ENCODE results near the gene CORO6.

Gene CORO6

DNA sequence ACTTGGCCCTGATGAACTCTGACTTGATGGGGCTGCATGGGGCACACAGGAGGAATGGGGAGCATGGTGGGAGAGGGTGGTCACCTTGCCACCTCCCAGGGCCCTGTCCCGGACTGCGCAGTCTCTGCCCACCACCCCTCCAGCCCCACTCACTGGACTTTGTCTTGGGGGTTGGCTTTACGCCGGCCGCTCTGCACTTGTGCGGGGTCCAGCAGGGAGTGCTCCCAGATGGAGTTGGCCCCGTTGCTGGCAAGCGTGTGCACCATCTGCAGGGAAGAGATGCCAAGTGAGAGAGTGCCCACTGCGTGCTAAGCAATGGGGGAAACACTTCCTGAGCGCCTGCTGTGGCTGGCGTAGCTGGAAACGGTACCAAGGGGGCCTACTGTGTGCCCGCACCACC is 39.9 kb downstream of the CORO6 start:
- Histone ChIP-seq H4K20me1 (ENCODE audit: insufficient read depth, low read length) (no peaks in the 10 kb centered on the region), H3K9me3 (ENCODE audit: low read length) (no peaks in the 10 kb centered on the region), H3K27ac (ENCODE audit: low read depth, low read length, poor library complexity, severe bottlenecking) (no peak overlapping the region), H3K79me2 (ENCODE audit: insufficient read depth, low read length) (0 out of 2 replicates have a peak, but pooled peaks cover 6% of the 10 kb centered on the region), H3F3A (ENCODE audit: insufficient read depth, low read length) (no peaks in the 10 kb centered on the region), H3K27me3 (ENCODE audit: insufficient read depth, low read length) (no peaks in the 10 kb centered on the region), H3K9ac (ENCODE audit: low read length) (no peak overlapping the region), H3K4me3 (ENCODE audit: low read depth, low read length, poor library complexity, severe bottlenecking) (no peak overlapping the region), H2AFZ (ENCODE audit: low read length) (no peak overlapping the region), H3K36me3 (ENCODE audit: insufficient read depth, low read length) (peaks cover 44% of the 10 kb centered on the region), H3K4me1 (ENCODE audit: insufficient read depth, low read length, severe bottlenecking) (peaks cover 44% of the 10 kb centered on the region), H3K4me2 (ENCODE audit: low read length) (no peak overlapping the region), H3K9me2 (ENCODE audit: low read depth, low read length) (no peaks in the 10 kb centered on the region)
- TF ChIP-seq, protein P1, sequence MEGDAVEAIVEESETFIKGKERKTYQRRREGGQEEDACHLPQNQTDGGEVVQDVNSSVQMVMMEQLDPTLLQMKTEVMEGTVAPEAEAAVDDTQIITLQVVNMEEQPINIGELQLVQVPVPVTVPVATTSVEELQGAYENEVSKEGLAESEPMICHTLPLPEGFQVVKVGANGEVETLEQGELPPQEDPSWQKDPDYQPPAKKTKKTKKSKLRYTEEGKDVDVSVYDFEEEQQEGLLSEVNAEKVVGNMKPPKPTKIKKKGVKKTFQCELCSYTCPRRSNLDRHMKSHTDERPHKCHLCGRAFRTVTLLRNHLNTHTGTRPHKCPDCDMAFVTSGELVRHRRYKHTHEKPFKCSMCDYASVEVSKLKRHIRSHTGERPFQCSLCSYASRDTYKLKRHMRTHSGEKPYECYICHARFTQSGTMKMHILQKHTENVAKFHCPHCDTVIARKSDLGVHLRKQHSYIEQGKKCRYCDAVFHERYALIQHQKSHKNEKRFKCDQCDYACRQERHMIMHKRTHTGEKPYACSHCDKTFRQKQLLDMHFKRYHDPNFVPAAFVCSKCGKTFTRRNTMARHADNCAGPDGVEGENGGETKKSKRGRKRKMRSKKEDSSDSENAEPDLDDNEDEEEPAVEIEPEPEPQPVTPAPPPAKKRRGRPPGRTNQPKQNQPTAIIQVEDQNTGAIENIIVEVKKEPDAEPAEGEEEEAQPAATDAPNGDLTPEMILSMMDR (IDR thresholded peaks at IDR 0.05; ENCODE audit: low read length) = no peak
- TF ChIP-seq EZH2 (IDR thresholded peaks at IDR 0.05; ENCODE audit: borderline replicate concordance, low read length) = no peak

DNA sequence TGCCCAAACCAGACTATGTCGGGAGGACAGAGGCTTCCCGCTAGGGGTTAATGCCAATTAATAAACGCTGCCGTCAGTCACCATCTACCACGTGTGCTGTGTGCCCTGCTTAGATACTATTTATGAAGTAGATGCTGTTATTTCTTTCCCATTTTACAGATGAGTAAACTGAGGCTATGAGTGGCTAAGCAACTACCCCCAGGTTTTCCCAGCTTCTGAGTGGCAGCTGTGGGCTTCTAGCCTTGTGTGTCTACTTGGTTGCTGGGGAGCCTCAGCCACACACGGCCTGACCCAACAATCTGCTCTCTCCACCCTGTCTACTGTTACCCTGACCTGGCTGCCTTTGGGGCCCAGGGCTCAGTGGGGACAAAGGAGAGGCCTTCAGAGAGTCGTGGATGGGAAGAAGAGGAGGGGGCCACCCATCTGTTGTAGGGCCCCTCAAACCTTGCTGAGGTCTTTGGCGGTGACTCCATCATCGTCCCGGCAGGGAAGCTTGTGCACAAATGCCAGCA is 40.4 kb downstream of the CORO6 start:
- Histone ChIP-seq H3K27me3 (ENCODE audit: insufficient read depth, low read length) (no peaks in the 10 kb centered on the region), H3K4me2 (ENCODE audit: low read length) (no peak overlapping the region), H3K79me2 (ENCODE audit: insufficient read depth, low read length) (0 out of 2 replicates have a peak, but pooled peaks cover 1% of the 10 kb centered on the region), H3K36me3 (ENCODE audit: insufficient read depth, low read length) (peaks cover 49% of the 10 kb centered on the region), H3K9ac (ENCODE audit: low read length) (no peak overlapping the region), H2AFZ (ENCODE audit: low read length) (no peak overlapping the region), H3K27ac (ENCODE audit: low read depth, low read length, poor library complexity, severe bottlenecking) (no peak overlapping the region), H3K9me3 (ENCODE audit: low read length) (no peaks in the 10 kb centered on the region), H3K4me1 (ENCODE audit: insufficient read depth, low read length, severe bottlenecking) (peaks cover 40% of the 10 kb centered on the region), H4K20me1 (ENCODE audit: insufficient read depth, low read length) (no peaks in the 10 kb centered on the region), H3K9me2 (ENCODE audit: low read depth, low read length) (no peaks in the 10 kb centered on the region), H3F3A (ENCODE audit: insufficient read depth, low read length) (no peaks in the 10 kb centered on the region), H3K4me3 (ENCODE audit: low read depth, low read length, poor library complexity, severe bottlenecking) (no peak overlapping the region)
- no peak for TF ChIP-seq EZH2 (IDR thresholded peaks at IDR 0.05; ENCODE audit: borderline replicate concordance, low read length)
- TF ChIP-seq, protein P1 (IDR thresholded peaks at IDR 0.05; ENCODE audit: low read length) = no peak

DNA sequence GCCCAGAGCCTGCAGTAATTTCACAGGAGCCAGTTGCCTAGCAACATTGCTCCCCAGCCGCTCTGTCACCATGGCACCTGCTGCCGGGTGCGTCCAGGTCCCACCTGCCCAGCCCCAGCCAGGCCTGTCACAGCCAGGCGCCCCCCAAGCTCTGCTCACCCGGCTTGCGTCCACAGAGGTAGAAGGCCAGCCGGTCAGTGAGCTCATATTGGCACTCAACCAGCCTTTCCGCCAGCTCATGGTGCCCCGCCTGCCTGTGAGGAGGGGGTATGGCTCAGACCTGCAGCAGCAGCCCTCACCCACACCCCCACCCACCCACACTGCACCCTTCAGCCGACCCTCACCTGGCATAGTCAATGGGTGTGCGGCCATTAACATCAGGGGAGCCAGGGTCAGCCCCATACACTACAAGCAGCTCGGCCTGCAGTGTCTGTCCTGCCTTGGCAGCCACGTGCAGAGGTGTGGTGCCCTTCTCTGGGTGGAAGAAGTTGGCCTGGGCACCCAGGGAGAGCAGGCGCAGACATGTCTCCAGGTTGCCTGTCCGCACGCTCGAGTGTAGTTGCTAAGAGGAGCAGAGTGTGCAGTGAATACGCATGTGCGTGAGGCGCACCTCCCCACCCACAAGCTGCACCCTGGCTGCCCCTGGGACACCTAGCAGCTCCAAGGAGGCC is 41.0 kb downstream of the CORO6 start:
- peaks cover 34% of the 10 kb centered on the region for H3K4me1 ChIP-seq (ENCODE audit: insufficient read depth, low read length, severe bottlenecking)
- H3K4me3 ChIP-seq (ENCODE audit: low read depth, low read length, poor library complexity, severe bottlenecking) = no peak overlapping the region
- H4K20me1 ChIP-seq (ENCODE audit: insufficient read depth, low read length) = no peaks in the 10 kb centered on the region
- H3K9me2 ChIP-seq (ENCODE audit: low read depth, low read length) = no peaks in the 10 kb centered on the region
- no peaks in the 10 kb centered on the region for H3K27me3 ChIP-seq (ENCODE audit: insufficient read depth, low read length)
- no peak overlapping the region for H3K4me2 ChIP-seq (ENCODE audit: low read length)
- H3K9ac ChIP-seq (ENCODE audit: low read length) = no peak overlapping the region
- no peak overlapping the region for H3K27ac ChIP-seq (ENCODE audit: low read depth, low read length, poor library complexity, severe bottlenecking)
- H3F3A ChIP-seq (ENCODE audit: insufficient read depth, low read length) = no peaks in the 10 kb centered on the region
- no peak for TF ChIP-seq EZH2 (IDR thresholded peaks at IDR 0.05; ENCODE audit: borderline replicate concordance, low read length)
- TF ChIP-seq, protein P1 (IDR thresholded peaks at IDR 0.05; ENCODE audit: low read length) = no peak
- H3K79me2 ChIP-seq (ENCODE audit: insufficient read depth, low read length) = no peaks in the 10 kb centered on the region
- H3K36me3 ChIP-seq (ENCODE audit: insufficient read depth, low read length) = peaks cover 55% of the 10 kb centered on the region
- no peak overlapping the region for H2AFZ ChIP-seq (ENCODE audit: low read length)
- H3K9me3 ChIP-seq (ENCODE audit: low read length) = no peaks in the 10 kb centered on the region

Measured in OCI-LY1 (cell line).